Smooth muscle cell of the brain vasculature (primary cell): Measurements from ENCODE around the gene ASRGL1.

Experiments used
- DNase-seq: peaks from one replicate; pipeline ENCODE4 v3.0.0-alpha.2; 2012; ENCODE audit warnings: low read depth, low spot score

ASRGL1 gene

GRCh38 chr11:62413060-62413696 is 75.9 kb downstream of the ASRGL1 start:
- DNase-seq: no peak

GRCh38 chr11:62416596-62416995 is 79.3 kb downstream of the ASRGL1 start:
- no peak for DNase-seq

- DNase-seq: no peak
Observed at GRCh38 chr11:62418136-62418535, 80.9 kb downstream of the ASRGL1 start.

- no peak for DNase-seq
Observed at GRCh38 chr11:62418733-62419132, 81.5 kb downstream of the ASRGL1 start, which contains the start of gene SCGB1A1. TSS of gene SCGB1A1 (plus strand) at chr11:62419033. CDS start at chr11:62419096, 63 bp downstream.

- DNase-seq: no peak
Observed at GRCh38 chr11:62419314-62419929, 82.2 kb downstream of the ASRGL1 start.

GRCh38 chr11:62419943-62420342 is 82.7 kb downstream of the ASRGL1 start:
- DNase-seq: no peak

- DNase-seq: no peak
Observed at GRCh38 chr11:62420882-62421281, 83.6 kb downstream of the ASRGL1 start.

GRCh38 chr11:62421996-62422395 is 84.7 kb downstream of the ASRGL1 start:
- DNase-seq: no peak

- DNase-seq: no peak
Observed at GRCh38 chr11:62423012-62423411, 85.8 kb downstream of the ASRGL1 start.

GRCh38 chr11:62427630-62428233 is 90.5 kb downstream of the ASRGL1 start:
- no peak for DNase-seq

- DNase-seq: no peak
Observed at GRCh38 chr11:62428871-62429560, 91.8 kb downstream of the ASRGL1 start.

- no peak for DNase-seq
Observed at GRCh38 chr11:62430425-62430824, 93.2 kb downstream of the ASRGL1 start.

GRCh38 chr11:62431171-62431901 is 94.1 kb downstream of the ASRGL1 start:
- no peak for DNase-seq

- no peak for DNase-seq
Observed at GRCh38 chr11:62432695-62433094, 95.4 kb downstream of the ASRGL1 start.

GRCh38 chr11:62433141-62433903 is 96.1 kb downstream of the ASRGL1 start:
- DNase-seq: no peak

- DNase-seq: no peak
Observed at GRCh38 chr11:62433904-62434276, 96.6 kb downstream of the ASRGL1 start.

- DNase-seq: no peak
Observed at GRCh38 chr11:62435846-62436660, 98.8 kb downstream of the ASRGL1 start.

GRCh38 chr11:62437616-62438015 is 100.4 kb downstream of the ASRGL1 start:
- no peak for DNase-seq

- DNase-seq: no peak
Observed at GRCh38 chr11:62438641-62439040, 101.4 kb downstream of the ASRGL1 start.
